ENCODE data around the gene PEAK1. TPM values are rescaled to one million over a fixed set of nuclear protein-coding genes. Genes with fewer than 3 reads are reported as not detected.
A peak's percentile ranks its signal among the peaks of the same experiment; 100 is the strongest.

Gene PEAK1
- total and polyA plus RNA-seq, 10 of the 15 experiments (the other 5 are each of a cell fraction or from before 2014, with no cell fraction given), result 0.62 to 24.2 (median 11.2) TPM

DNA sequence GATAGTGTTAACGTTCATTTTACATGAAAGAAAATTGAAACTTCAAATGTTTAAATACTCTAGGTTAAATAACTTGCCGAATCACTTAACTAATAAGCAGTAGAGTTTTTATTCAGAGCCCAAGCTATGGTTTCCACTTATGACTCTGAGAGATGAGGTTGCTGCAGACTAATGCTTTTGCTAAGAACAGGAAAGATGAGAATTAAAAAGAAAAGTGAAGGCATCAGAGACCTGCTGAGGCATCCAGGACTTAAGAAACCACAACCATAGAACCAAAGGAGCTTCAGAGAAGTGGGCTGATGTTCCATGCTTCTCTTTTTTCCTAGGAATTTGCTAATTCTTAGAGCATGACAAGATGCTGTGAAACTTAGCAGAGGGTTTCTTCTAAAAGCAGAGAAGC is 10.3 kb upstream of the PEAK1 start:
- Histone ChIP-seq H3K27me3 (replicated peaks in 1 of 2; ENCODE audit: control insufficient read depth in 2 of 2, insufficient read depth in 2 of 2, low read length in 1 of 2) (no peaks in the 10 kb centered on the region), H2AFZ (ENCODE audit: control insufficient read depth, low read depth, low read length) (no peak overlapping the region), H3K36me3 (ENCODE audit: control insufficient read depth in 2 of 2, insufficient read depth in 2 of 2, low read length in 1 of 2) (no peaks in the 10 kb centered on the region), H4K20me1 (ENCODE audit: control insufficient read depth, insufficient read depth) (no peaks in the 10 kb centered on the region), H3K9me3 (replicated peaks; ENCODE audit: control insufficient read depth, insufficient read depth, low read length) (no peaks in the 10 kb centered on the region), H3K27ac (ENCODE audit: control insufficient read depth, insufficient read depth) (peak overlapping the region; percentile 20), H3K79me2 (ENCODE audit: control insufficient read depth, insufficient read depth, low read length) (peaks cover 50% of the 10 kb centered on the region), H3K9ac (ENCODE audit: control insufficient read depth, insufficient read depth, low read length) (no peak overlapping the region), H3K4me2 (ENCODE audit: control insufficient read depth, insufficient read depth) (peak overlapping the region; percentile 47), H3K4me3 (no peak overlapping the region), H3K4me1 (ENCODE audit: control insufficient read depth, insufficient read depth, low read length) (peaks cover 7% of the 10 kb centered on the region)
- no TSS peak for BruUV-seq (replicated peaks)
- in situ Hi-C loops (cut with MboI), result no loop called here
- CTCF ChIA-PET, result interaction anchor here (0.9 to 2.1 kb wide), 7 partner anchors 9 to 245 kb away, joined by 3 to 13 read pairs (median 4); partner anchors contain the start of gene HMG20A
- TF ChIP-seq CBFB (IDR thresholded peaks at IDR 0.05; ENCODE audit: low read depth), result 0 out of 2 replicates have a peak, but pooled peaks have one; percentile 19
- peak; percentile 76 for TF ChIP-seq JUNB (IDR thresholded peaks at IDR 0.05)
- TF ChIP-seq SMC3 (IDR thresholded peaks at IDR 0.05; ENCODE audit: borderline replicate concordance, low read length), result no peak
- TF ChIP-seq RUNX3 (IDR thresholded peaks at IDR 0.05; ENCODE audit: low read length), result peak; percentile 62
- peak; percentile 28; the same call in 1 of the 2 replicates for TF ChIP-seq NFIC (IDR thresholded peaks at IDR 0.05; ENCODE audit: low read depth, low read length)
- SMC1A ChIA-PET (ENCODE audit: uncharacterized antibody, unreplicated experiment), result interaction anchor here (0.8 to 2.7 kb wide), 7 partner anchors 9 to 251 kb away, joined by 3 to 18 read pairs (median 3); partner anchors contain the start of gene HMG20A
- ATAC-seq (peak; percentile 71), DNase-seq (ENCODE audit: low read depth, low spot score) (no peak), FAIRE-seq (peak; percentile 47)
- POLR2A ChIA-PET, result interaction anchor here (1.9 kb wide), 1 partner anchor 9 kb away, joined by 11 read pairs; the partner anchor contains the start of gene HMG20A
- intact Hi-C loops (cut with micrococcal nuclease; ENCODE audit: unreplicated experiment), result no loop called here
- 0% methylated on average over 2 of the region's 2 CpGs for WGBS (ENCODE audit: insufficient coverage, insufficient replicate concordance, low lambda C conversion rate, missing lambda C conversion rate)
- RAD21 ChIA-PET (ENCODE audit: unreplicated experiment), result interaction anchor here (0.7 to 1.6 kb wide), 3 partner anchors 9 to 243 kb away, joined by 3 to 6 read pairs (median 3); no protein-coding TSS in a partner anchor

DNA sequence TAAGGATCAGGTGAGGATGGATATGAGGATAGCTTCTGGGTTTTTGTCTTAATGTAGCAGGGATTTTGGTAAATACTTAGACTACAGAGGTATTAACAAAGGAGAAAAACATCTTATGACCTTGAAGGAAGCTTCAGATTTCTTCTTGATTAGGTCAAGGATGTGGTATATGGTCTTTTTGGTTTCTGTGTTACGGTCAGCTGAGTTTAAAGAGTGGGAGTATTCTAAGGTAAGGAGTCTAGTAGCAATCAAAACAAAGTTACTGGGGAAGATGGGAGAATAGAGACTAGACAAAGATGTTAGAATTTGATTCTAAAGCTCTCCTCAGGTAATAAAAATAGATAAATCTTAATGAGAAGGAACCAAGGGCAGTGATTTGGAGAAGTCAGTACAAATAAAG is 7.0 kb upstream of the PEAK1 start:
- peaks cover 7% of the 10 kb centered on the region for H3K4me1 ChIP-seq (ENCODE audit: control insufficient read depth, insufficient read depth, low read length)
- H3K4me3 ChIP-seq, result no peak overlapping the region
- RAD21 ChIA-PET (ENCODE audit: unreplicated experiment), result interaction anchor here (0.8 to 3.0 kb wide), 10 partner anchors 11 to 371 kb away, joined by 3 to 15 read pairs (median 3); no protein-coding TSS in a partner anchor
- peaks cover 78% of the 10 kb centered on the region for H3K79me2 ChIP-seq (ENCODE audit: control insufficient read depth, insufficient read depth, low read length)
- CTCF ChIA-PET, result interaction anchor here (0.7 to 2.3 kb wide), 8 partner anchors 11 to 240 kb away, joined by 3 to 12 read pairs (median 4); no protein-coding TSS in a partner anchor
- no peaks in the 10 kb centered on the region for H4K20me1 ChIP-seq (ENCODE audit: control insufficient read depth, insufficient read depth)
- H2AFZ ChIP-seq (ENCODE audit: control insufficient read depth, low read depth, low read length), result no peak overlapping the region
- ATAC-seq, result peak; percentile 64
- H3K27ac ChIP-seq (ENCODE audit: control insufficient read depth, insufficient read depth), result peak overlapping the region; percentile 22; the same call in 1 of the 2 replicates
- intact Hi-C loops (cut with micrococcal nuclease; ENCODE audit: unreplicated experiment) (no loop called here), in situ Hi-C loops (cut with MboI) (no loop called here)
- no peak for FAIRE-seq
- TF ChIP-seq HCFC1 (IDR thresholded peaks at IDR 0.05; ENCODE audit: low read length) (no peak), ZNF384 (IDR thresholded peaks at IDR 0.05; ENCODE audit: borderline replicate concordance, low read depth, low read length) (no peak), MLLT1 (IDR thresholded peaks at IDR 0.05) (0 out of 2 replicates have a peak, but pooled peaks have one; percentile 23), PAX5 (IDR thresholded peaks at IDR 0.05; ENCODE audit: borderline replicate concordance, low read depth, low read length) (peak; percentile 75; the same call in 1 of the 2 replicates), RUNX3 (IDR thresholded peaks at IDR 0.05; ENCODE audit: low read length) (peak; percentile 85)
- no peaks in the 10 kb centered on the region for H3K27me3 ChIP-seq (replicated peaks in 1 of 2; ENCODE audit: control insufficient read depth in 2 of 2, insufficient read depth in 2 of 2, low read length in 1 of 2)
- H3K4me2 ChIP-seq (ENCODE audit: control insufficient read depth, insufficient read depth), result peak overlapping the region; percentile 56
- WGBS (ENCODE audit: insufficient coverage, insufficient replicate concordance, low lambda C conversion rate, missing lambda C conversion rate), result 4% methylated on average over 1 of the region's 1 CpG
- H3K36me3 ChIP-seq (ENCODE audit: control insufficient read depth in 2 of 2, insufficient read depth in 2 of 2, low read length in 1 of 2), result no peaks in the 10 kb centered on the region
- POLR2A ChIA-PET, result interaction anchor here (0.5 to 1.4 kb wide), 5 partner anchors 10 to 210 kb away, joined by 3 to 8 read pairs (median 3); no protein-coding TSS in a partner anchor
- H3K9me3 ChIP-seq (replicated peaks; ENCODE audit: control insufficient read depth, insufficient read depth, low read length), result no peaks in the 10 kb centered on the region
- no TSS peak for BruUV-seq (replicated peaks)
- DNase-seq (ENCODE audit: low read depth, low spot score), result no peak
- SMC1A ChIA-PET (ENCODE audit: uncharacterized antibody, unreplicated experiment), result interaction anchor here (0.8 to 2.8 kb wide), 16 partner anchors 10 to 308 kb away, joined by 3 to 9 read pairs (median 4); no protein-coding TSS in a partner anchor
- no peak overlapping the region for H3K9ac ChIP-seq (ENCODE audit: control insufficient read depth, insufficient read depth, low read length)

Data from GM12878 (cell line).